Neural progenitor cell (in vitro differentiated cells): ENCODE data around the gene DDX28. TPM values are rescaled to one million over a fixed set of nuclear protein-coding genes. Genes with fewer than 3 reads are reported as not detected.

ENCODE experiments used
- DNase-seq: peaks from one replicate; pipeline ENCODE4 v3.0.0-alpha.2; 2016; ENCODE audit warnings: low spot score
- H2AFZ ChIP-seq: fragments of 200-600 bp; sonication (generic); replicated peaks from 2 replicates; pipeline ENCODE4 v1.6.1; 2016; ENCODE audit warnings: antibody characterized with exemption
- H3F3A ChIP-seq: fragments of 200-600 bp; sonication (generic); 2 replicates; pipeline ENCODE4 v1.6.1; 2016; ENCODE audit warnings: antibody characterized with exemption, low read depth
- H3K27ac ChIP-seq: fragments of 200-600 bp; sonication (generic); 2 replicates; pipeline ENCODE4 v1.5.1; 2016; ENCODE audit warnings: mild to moderate bottlenecking
- H3K27me3 ChIP-seq: fragments of 200-600 bp; sonication (generic); 2 replicates; pipeline ENCODE4 v1.6.1; 2016; ENCODE audit warnings: mild to moderate bottlenecking, moderate library complexity
- H3K36me3 ChIP-seq: fragments of 200-600 bp; sonication (generic); 2 replicates; pipeline ENCODE4 v1.5.1; 2016
- H3K4me1 ChIP-seq: fragments of 200-600 bp; sonication (generic); 2 replicates; pipeline ENCODE4 v1.6.1; 2016; ENCODE audit warnings: mixed run types
- H3K4me2 ChIP-seq: fragments of 200-600 bp; sonication (generic); 2 replicates; pipeline ENCODE4 v1.6.1; 2016
- H3K4me3 ChIP-seq: fragments of 200-600 bp; sonication (generic); 2 replicates; pipeline ENCODE4 v1.5.1; 2016
- H3K79me2 ChIP-seq: fragments of 200-600 bp; sonication (generic); 2 replicates; pipeline ENCODE4 v1.6.1; 2016; ENCODE audit warnings: low read depth
- H3K9ac ChIP-seq: fragments of 200-600 bp; sonication (generic); 2 replicates; pipeline ENCODE4 v1.6.1; 2016
- H3K9me3 ChIP-seq: fragments of 200-600 bp; sonication (generic); 2 replicates; pipeline ENCODE4 v1.5.1; 2016; ENCODE audit warnings: low read depth
- H4K20me1 ChIP-seq: fragments of 200-600 bp; sonication (generic); 2 replicates; pipeline ENCODE4 v1.6.1; 2016; ENCODE audit warnings: low read depth
- H3K27ac Mint-ChIP-seq: 3 replicates; pipeline ENCODE4 v1.8.0; 2021; ENCODE audit warnings: mixed read lengths
- H3K27me3 Mint-ChIP-seq: 2 replicates; pipeline ENCODE4 v1.8.0; 2022; ENCODE audit warnings: low read depth, mild to moderate bottlenecking, inconsistent platforms, moderate library complexity, mixed read lengths; ENCODE audit not compliant: insufficient read depth
- H3K36me3 Mint-ChIP-seq: 3 replicates; pipeline ENCODE4 v1.8.0; 2021; ENCODE audit warnings: mixed read lengths
- H3K4me1 Mint-ChIP-seq: 3 replicates; pipeline ENCODE4 v1.8.0; 2021; ENCODE audit warnings: mixed read lengths
- H3K4me3 Mint-ChIP-seq: 3 replicates; pipeline ENCODE4 v1.8.0; 2021; ENCODE audit warnings: mild to moderate bottlenecking, moderate library complexity, mixed read lengths
- H3K9me3 Mint-ChIP-seq: 3 replicates; pipeline ENCODE4 v1.8.0; 2020; ENCODE audit warnings: mixed read lengths
- EZH2 ChIP-seq: fragments of 200-600 bp; sonication (generic); IDR thresholded peaks from 2 replicates; pipeline ENCODE4 v1.6.1; 2017; ENCODE audit warnings: antibody characterized with exemption, mild to moderate bottlenecking, moderate library complexity
- EZH2phosphoT487 ChIP-seq: fragments of 200-600 bp; sonication (generic); IDR thresholded peaks from 2 replicates; pipeline ENCODE4 v1.6.1; 2017; ENCODE audit warnings: antibody characterized with exemption
- total RNA-seq: library from RNA; depleted of rRNA; stranded (reverse); fragments of >200 nt; gene quantifications from 2 replicates; pipeline ENCODE4 v1.2.3, GENCODE V29; 2015; ENCODE audit warnings: low replicate concordance
- TF ChIP-seq, protein P1 (sequence below): fragments of 200-600 bp; sonication (generic); IDR thresholded peaks from 2 replicates; pipeline ENCODE4 v1.5.1; 2017; ENCODE audit warnings: antibody characterized with exemption, mild to moderate bottlenecking

Gene DDX28
- total RNA-seq, 1 donor from 2014 or later: 7.3 TPM

DNA sequence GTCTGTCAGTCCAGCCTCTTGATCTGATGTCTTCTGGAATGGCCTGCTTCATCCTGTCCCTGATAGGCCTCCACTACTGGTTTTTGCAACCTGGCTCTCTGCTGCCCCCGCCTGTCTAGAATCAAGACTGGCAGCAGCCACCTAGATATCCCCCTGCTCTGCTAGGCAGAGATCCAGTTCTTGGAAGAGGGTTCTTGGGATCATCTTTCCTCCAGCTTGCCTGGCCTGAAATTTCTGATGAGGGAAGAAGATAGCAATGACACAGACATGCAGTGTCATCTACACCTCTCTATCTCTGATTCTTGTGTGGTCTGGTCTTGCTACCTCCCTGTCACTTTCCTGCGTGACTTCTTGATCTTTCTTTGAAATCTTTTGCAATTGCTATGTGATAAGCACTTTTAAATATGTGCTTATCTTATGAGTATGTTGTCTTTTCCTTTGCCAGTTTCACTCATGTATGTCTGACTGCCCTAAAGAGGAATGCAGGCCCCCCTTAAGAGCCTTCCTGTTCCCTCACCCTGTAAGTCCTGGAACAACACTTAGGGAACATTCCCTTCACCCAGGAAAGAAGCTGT, 41.8 kb upstream of the DDX28 start:
- no peaks in the 10 kb centered on the region for H4K20me1 ChIP-seq
- DNase-seq: peak; percentile 79
- TF ChIP-seq EZH2: no peak
- TF ChIP-seq, protein P1, sequence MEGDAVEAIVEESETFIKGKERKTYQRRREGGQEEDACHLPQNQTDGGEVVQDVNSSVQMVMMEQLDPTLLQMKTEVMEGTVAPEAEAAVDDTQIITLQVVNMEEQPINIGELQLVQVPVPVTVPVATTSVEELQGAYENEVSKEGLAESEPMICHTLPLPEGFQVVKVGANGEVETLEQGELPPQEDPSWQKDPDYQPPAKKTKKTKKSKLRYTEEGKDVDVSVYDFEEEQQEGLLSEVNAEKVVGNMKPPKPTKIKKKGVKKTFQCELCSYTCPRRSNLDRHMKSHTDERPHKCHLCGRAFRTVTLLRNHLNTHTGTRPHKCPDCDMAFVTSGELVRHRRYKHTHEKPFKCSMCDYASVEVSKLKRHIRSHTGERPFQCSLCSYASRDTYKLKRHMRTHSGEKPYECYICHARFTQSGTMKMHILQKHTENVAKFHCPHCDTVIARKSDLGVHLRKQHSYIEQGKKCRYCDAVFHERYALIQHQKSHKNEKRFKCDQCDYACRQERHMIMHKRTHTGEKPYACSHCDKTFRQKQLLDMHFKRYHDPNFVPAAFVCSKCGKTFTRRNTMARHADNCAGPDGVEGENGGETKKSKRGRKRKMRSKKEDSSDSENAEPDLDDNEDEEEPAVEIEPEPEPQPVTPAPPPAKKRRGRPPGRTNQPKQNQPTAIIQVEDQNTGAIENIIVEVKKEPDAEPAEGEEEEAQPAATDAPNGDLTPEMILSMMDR: peak; percentile 75
- no peak overlapping the region for H3K27ac Mint-ChIP-seq
- no peaks in the 10 kb centered on the region for H3K36me3 ChIP-seq
- H3K4me3 ChIP-seq: no peak overlapping the region
- H3K4me1 Mint-ChIP-seq: peaks cover 16% of the 10 kb centered on the region
- H3K27me3 ChIP-seq: no peaks in the 10 kb centered on the region
- peaks cover 5% of the 10 kb centered on the region for H3K27me3 Mint-ChIP-seq
- H2AFZ ChIP-seq: no peak overlapping the region
- no peak overlapping the region for H3K9ac ChIP-seq
- no peaks in the 10 kb centered on the region for H3F3A ChIP-seq
- no peak overlapping the region for H3K27ac ChIP-seq
- no peaks in the 10 kb centered on the region for H3K4me1 ChIP-seq
- H3K36me3 Mint-ChIP-seq: peaks cover 10% of the 10 kb centered on the region
- H3K4me3 Mint-ChIP-seq: peak overlapping the region; percentile 6
- no peaks in the 10 kb centered on the region for H3K9me3 Mint-ChIP-seq
- H3K79me2 ChIP-seq: no peaks in the 10 kb centered on the region
- H3K9me3 ChIP-seq: no peaks in the 10 kb centered on the region
- H3K4me2 ChIP-seq: no peak overlapping the region

DNA sequence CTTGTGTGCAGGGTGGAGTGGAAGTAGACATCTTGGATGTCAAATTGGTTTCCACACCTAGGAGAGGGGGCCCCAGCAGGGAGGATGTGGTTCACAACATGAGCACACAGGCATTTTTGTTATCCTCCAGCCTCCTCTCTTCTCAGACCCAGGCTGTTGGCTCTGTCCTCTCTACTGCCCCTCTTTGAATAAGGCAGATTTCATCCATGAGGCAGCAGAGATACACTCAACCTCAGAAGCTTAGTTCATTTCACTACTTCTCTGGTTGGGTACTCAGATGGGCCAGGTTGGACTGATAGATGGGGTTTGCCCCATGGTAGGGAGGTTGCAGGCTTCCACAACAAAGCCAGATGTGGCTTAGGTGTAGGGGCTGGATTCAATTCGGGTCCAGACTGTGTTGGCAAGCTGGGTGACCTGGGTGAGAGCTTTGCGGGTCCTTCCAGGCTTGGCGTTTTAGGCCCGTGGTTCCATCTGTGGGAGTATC, 39.9 kb upstream of the DDX28 start:
- H3K36me3 Mint-ChIP-seq: peaks cover 15% of the 10 kb centered on the region
- no peaks in the 10 kb centered on the region for H3K36me3 ChIP-seq
- H3K9me3 ChIP-seq: no peaks in the 10 kb centered on the region
- H3K4me1 ChIP-seq: no peaks in the 10 kb centered on the region
- H3K4me3 Mint-ChIP-seq: no peak overlapping the region
- H3K79me2 ChIP-seq: no peaks in the 10 kb centered on the region
- no peak overlapping the region for H3K4me3 ChIP-seq
- no peaks in the 10 kb centered on the region for H4K20me1 ChIP-seq
- H3K4me1 Mint-ChIP-seq: peaks cover 16% of the 10 kb centered on the region
- no peaks in the 10 kb centered on the region for H3K27me3 ChIP-seq
- DNase-seq: no peak
- no peak overlapping the region for H3K4me2 ChIP-seq
- no peak overlapping the region for H3K27ac Mint-ChIP-seq
- TF ChIP-seq EZH2 (no peak), EZH2phosphoT487 (no peak)
- TF ChIP-seq, protein P1: no peak
- H3K9ac ChIP-seq: no peak overlapping the region
- H3K27ac ChIP-seq: no peak overlapping the region
- no peaks in the 10 kb centered on the region for H3K9me3 Mint-ChIP-seq
- no peak overlapping the region for H2AFZ ChIP-seq
- no peaks in the 10 kb centered on the region for H3F3A ChIP-seq
- peaks cover 5% of the 10 kb centered on the region for H3K27me3 Mint-ChIP-seq

DNA sequence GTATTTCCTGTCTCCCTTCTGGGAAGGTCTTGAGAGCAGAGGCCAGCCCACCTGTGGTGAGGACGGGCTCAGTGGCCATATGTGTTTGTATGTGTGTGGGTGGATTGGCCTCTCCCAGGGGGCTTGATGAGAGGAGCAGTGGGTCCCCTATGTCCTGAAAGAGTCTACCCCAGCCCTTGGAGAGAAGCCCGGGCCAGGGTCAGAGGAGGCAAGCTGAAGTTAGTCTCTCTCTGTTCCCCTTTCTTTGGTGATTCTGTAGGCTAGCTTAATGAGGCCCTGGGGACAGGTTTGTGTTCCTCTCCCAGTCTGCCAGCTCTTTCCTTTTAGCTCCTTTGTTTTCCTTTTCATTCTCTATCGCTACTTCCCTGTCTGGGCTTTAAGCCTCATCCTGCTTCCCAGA, 38.4 kb upstream of the DDX28 start:
- H3K27ac ChIP-seq: no peak overlapping the region
- no peak overlapping the region for H3K4me3 Mint-ChIP-seq
- H3K36me3 ChIP-seq: no peaks in the 10 kb centered on the region
- H3K4me1 Mint-ChIP-seq: peaks cover 14% of the 10 kb centered on the region
- no peak overlapping the region for H2AFZ ChIP-seq
- H3K27ac Mint-ChIP-seq: peak overlapping the region; percentile 17
- H3K79me2 ChIP-seq: no peaks in the 10 kb centered on the region
- TF ChIP-seq, protein P1: no peak
- no peak for TF ChIP-seq EZH2
- TF ChIP-seq EZH2phosphoT487: no peak
- peaks cover 4% of the 10 kb centered on the region for H3K27me3 Mint-ChIP-seq
- peaks cover under 1% of the 10 kb centered on the region for H3F3A ChIP-seq
- H3K27me3 ChIP-seq: no peaks in the 10 kb centered on the region
- H3K4me1 ChIP-seq: no peaks in the 10 kb centered on the region
- no peak overlapping the region for H3K4me3 ChIP-seq
- peaks cover 15% of the 10 kb centered on the region for H3K36me3 Mint-ChIP-seq
- H3K4me2 ChIP-seq: no peak overlapping the region
- no peaks in the 10 kb centered on the region for H3K9me3 ChIP-seq
- DNase-seq: no peak
- peak overlapping the region; percentile 13 for H3K9ac ChIP-seq
- H4K20me1 ChIP-seq: no peaks in the 10 kb centered on the region
- H3K9me3 Mint-ChIP-seq: no peaks in the 10 kb centered on the region
